Epithelial cell of esophagus (primary cell): ENCODE data around the gene GRAMD4.

Experiments used
- DNase-seq: peaks from one replicate; pipeline ENCODE4 v3.0.0; 2010; ENCODE audit warnings: low read depth
- H3K4me3 ChIP-seq: 2 replicates; pipeline ENCODE4 v1.5.1; 2011; ENCODE audit warnings: mild to moderate bottlenecking, low read length, control low read depth
- CTCF ChIP-seq: IDR thresholded peaks from 2 replicates; pipeline ENCODE4 v1.5.1; 2011; ENCODE audit warnings: low read depth, mild to moderate bottlenecking, low read length, control low read depth, inconsistent platforms; ENCODE audit not compliant: insufficient read depth; ENCODE audit errors: missing control alignments

GRAMD4 gene

GRCh38 chr22:46668116-46668515, 47.9 kb downstream of the GRAMD4 start:
- no peak overlapping the region for H3K4me3 ChIP-seq
- TF ChIP-seq CTCF = no peak

GRCh38 chr22:46669201-46669600, 49.0 kb downstream of the GRAMD4 start:
- no peak for TF ChIP-seq CTCF
- no peak for DNase-seq
- H3K4me3 ChIP-seq = no peak overlapping the region

More at GRCh38 chr22:46668116-46668515, 47.9 kb downstream of the GRAMD4 start:
- no peak for DNase-seq

- H3K4me3 ChIP-seq = no peak overlapping the region
- TF ChIP-seq CTCF = no peak
- no peak for DNase-seq
Measured at GRCh38 chr22:46671824-46672432, 51.7 kb downstream of the GRAMD4 start.

- no peak for TF ChIP-seq CTCF
- DNase-seq = no peak
- H3K4me3 ChIP-seq = no peak overlapping the region
Measured at GRCh38 chr22:46672731-46673130, 52.5 kb downstream of the GRAMD4 start.

- DNase-seq = no peak
- no peak for TF ChIP-seq CTCF
- H3K4me3 ChIP-seq = no peak overlapping the region
Measured at GRCh38 chr22:46673205-46673604, 53.0 kb downstream of the GRAMD4 start.

GRCh38 chr22:46673662-46674236, 53.6 kb downstream of the GRAMD4 start:
- TF ChIP-seq CTCF = no peak

GRCh38 chr22:46674367-46674781, 54.2 kb downstream of the GRAMD4 start:
- H3K4me3 ChIP-seq = no peak overlapping the region
- no peak for TF ChIP-seq CTCF
- no peak for DNase-seq

More at GRCh38 chr22:46673662-46674236, 53.6 kb downstream of the GRAMD4 start:
- DNase-seq = no peak
- H3K4me3 ChIP-seq = no peak overlapping the region
